ACC112 (cell line): ENCODE measurements around the gene ESRRA.
"Not testable (repeated sequence)": the region's sequence is repeated elsewhere in the genome, so short reads cannot be mapped to it uniquely, and the experiment has no call there.

Experiments used
- H2AFZ ChIP-seq: fragments of 200-600 bp; sonication (generic); one replicate; pipeline ENCODE4 v1.6.0; 2017; ENCODE audit warnings: antibody characterized with exemption, low read length; ENCODE audit not compliant: unreplicated experiment
- H3K27ac ChIP-seq: fragments of 200-600 bp; sonication (generic); 2 replicates; pipeline ENCODE4 v1.5.1; 2014; ENCODE audit warnings: low read depth, mild to moderate bottlenecking, antibody characterized with exemption, low read length, moderate library complexity
- H3K27me3 ChIP-seq: fragments of 200-600 bp; sonication (generic); 2 replicates; pipeline ENCODE4 v1.6.1; 2014; ENCODE audit warnings: mild to moderate bottlenecking, antibody characterized with exemption, low read length, moderate library complexity, mixed read lengths; ENCODE audit not compliant: insufficient read depth
- H3K36me3 ChIP-seq: fragments of 200-600 bp; sonication (generic); 2 replicates; pipeline ENCODE4 v1.6.1; 2016; ENCODE audit warnings: mild to moderate bottlenecking, antibody characterized with exemption, low read length, moderate library complexity, mixed read lengths; ENCODE audit not compliant: insufficient read depth
- H3K4me1 ChIP-seq: fragments of 200-600 bp; sonication (generic); one replicate; pipeline ENCODE4 v1.6.1; 2016; ENCODE audit warnings: low read length, mixed read lengths; ENCODE audit not compliant: insufficient read depth, unreplicated experiment, control insufficient read depth
- H3K4me3 ChIP-seq: fragments of 200-600 bp; sonication (generic); 2 replicates; pipeline ENCODE4 v1.5.1; 2014; ENCODE audit warnings: mild to moderate bottlenecking, low read depth, low read length
- H3K79me2 ChIP-seq: fragments of 200-600 bp; sonication (generic); one replicate; pipeline ENCODE4 v1.6.0; 2016; ENCODE audit warnings: low read length; ENCODE audit not compliant: control insufficient read depth, unreplicated experiment, insufficient read depth

Gene ESRRA

DNA sequence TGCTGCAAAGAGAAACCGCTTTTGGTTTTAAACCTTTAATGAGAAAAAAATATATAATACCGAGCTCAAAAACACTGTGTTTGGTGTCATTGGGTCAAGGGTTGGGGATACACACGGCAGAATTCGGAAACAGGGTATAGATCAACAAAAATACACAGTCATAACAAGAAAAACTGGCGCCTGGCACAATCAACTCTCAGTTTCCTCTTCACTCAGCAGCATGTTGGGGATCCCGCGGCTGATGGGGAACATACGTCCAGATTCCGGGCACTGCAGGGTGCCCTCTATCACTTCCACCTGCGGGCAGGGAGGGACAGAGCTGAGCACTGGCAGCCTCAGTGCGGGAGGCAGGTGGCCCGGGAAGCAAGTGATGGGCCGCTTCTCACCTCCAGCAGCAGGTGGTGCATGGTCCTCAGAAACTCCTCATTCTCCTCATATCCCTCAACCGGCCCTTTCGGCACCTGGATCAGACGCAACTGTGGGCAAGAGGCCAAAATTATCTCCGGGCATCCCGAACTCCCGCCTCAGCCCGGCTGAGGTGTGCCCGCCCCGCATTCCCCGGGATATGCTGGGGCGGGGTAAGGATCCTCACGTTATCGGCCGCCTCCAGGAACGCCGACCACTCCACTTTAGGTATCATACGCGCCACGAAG, 11.5 kb downstream of the ESRRA start:
- peak overlapping the region; percentile 27 for H2AFZ ChIP-seq
- H3K79me2 ChIP-seq, result peaks cover 18% of the 10 kb centered on the region
- no peaks in the 10 kb centered on the region for H3K27me3 ChIP-seq
- no peaks in the 10 kb centered on the region for H3K36me3 ChIP-seq
- peak overlapping the region; percentile 93 for H3K4me3 ChIP-seq
- H3K4me1 ChIP-seq, result peaks cover 15% of the 10 kb centered on the region
- H3K27ac ChIP-seq, result peak overlapping the region; percentile 95

DNA sequence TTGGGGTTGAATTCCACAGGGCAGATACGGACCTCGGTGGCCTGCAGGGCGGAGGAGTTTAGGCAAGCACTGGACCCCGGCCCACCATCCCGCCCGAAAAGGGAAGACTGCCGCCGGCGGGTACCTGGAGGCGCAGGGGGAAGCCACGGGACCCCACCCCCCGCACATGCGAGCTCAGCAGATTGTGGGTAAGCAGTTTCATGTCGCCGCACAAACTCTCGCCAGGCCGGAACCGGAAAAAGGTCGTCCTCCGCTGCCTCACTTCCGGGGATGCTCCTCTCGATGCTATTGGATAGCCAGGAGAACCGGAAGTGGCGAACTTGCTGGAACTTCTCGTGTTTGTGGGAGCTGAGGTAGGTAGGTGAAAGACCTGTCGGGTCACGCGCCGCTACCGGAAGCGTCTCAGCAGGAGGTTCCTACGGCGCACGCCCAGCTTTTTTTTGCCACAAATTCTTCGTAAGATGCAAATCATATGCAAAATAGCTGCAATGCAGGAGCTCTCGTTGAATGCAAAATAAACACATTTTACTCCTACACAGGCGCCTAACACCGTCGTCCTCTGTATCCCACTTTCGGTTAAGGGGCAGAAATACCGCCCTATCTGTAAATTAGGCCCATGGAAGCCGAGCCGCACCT, 12.1 kb downstream of the ESRRA start, which contains the start of gene TRMT112:
Gene TRMT112, minus strand, starts transcription at position 235 of the 636 bp plus-strand sequence. Its CDS starts 33 bp downstream, at position 202.
- Histone ChIP-seq H3K27ac (peak within 1 kb of the TSS; percentile 95), H3K27me3 (no peaks in the 10 kb centered on the region), H2AFZ (peak within 1 kb of the TSS; percentile 87), H3K4me1 (peaks cover 15% of the 10 kb centered on the region), H3K4me3 (peak within 1 kb of the TSS; percentile 93), H3K36me3 (no peaks in the 10 kb centered on the region), H3K79me2 (peaks cover 18% of the 10 kb centered on the region)

GRCh38 chr11:64317961-64318765, 12.8 kb downstream of the ESRRA start, which contains the start of gene PRDX5:
Gene PRDX5 (plus strand): TSS chr11:64318121. CDS start chr11:64318216, 95 bp downstream.
- Histone ChIP-seq H3K4me3 (peak within 1 kb of the TSS; percentile 93), H3K4me1 (peaks cover 15% of the 10 kb centered on the region), H3K27ac (peak within 1 kb of the TSS; percentile 95), H3K79me2 (peaks cover 18% of the 10 kb centered on the region), H2AFZ (peak within 1 kb of the TSS; percentile 87), H3K27me3 (no peaks in the 10 kb centered on the region), H3K36me3 (no peaks in the 10 kb centered on the region)

DNA sequence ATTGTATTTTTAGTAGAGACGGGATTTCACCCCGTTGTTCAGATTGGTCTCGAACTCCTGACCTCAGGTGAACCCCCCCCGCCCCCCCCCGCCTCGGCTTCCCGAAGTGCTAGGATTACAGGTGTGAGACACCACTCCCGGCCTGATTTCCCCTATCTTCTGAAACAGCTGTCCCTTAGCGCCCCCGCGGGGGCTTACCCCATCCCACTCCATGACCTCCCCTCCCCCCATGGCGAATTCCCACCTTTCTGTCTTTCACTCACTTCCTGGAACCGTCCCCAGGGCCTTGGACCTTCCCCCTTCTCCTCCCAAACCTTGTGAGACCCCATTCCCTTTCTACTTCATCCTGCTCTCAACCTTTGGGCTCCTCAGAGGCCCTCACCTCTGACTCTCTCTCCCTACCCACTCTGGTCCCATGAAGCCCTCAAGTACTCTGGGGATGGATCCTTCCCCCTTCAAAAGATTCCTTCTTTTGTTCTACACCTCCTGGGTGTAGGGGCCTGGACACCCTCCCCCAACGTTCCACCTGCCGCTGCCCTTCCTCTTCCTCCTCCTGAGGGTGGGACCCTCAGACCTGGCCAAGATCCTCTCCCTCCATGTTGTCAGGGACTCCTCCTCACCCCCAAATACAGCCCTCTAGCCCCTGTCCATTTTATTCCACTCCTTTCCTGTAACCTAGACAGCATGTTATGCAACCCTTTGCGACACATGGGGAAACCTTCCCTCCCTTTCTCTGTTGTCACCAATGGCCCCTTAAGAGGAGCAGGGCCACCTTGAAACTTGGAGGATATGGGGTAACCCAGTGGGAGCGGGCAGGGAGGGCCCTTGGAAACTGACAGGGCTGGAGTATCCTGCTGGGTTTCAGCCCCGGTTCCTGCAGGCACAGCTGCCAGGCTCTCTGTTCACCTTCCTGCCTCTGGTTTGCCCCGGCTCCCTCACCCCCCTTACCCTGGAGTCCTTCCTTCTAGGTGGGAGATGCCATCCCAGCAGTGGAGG, 13.7 kb downstream of the ESRRA start:
- Histone ChIP-seq H3K27ac (no peak overlapping the region), H3K36me3 (no peaks in the 10 kb centered on the region), H2AFZ (no peak overlapping the region), H3K27me3 (no peaks in the 10 kb centered on the region), H3K79me2 (peaks cover 18% of the 10 kb centered on the region), H3K4me3 (peak overlapping the region; percentile 93), H3K4me1 (peaks cover 11% of the 10 kb centered on the region)

DNA sequence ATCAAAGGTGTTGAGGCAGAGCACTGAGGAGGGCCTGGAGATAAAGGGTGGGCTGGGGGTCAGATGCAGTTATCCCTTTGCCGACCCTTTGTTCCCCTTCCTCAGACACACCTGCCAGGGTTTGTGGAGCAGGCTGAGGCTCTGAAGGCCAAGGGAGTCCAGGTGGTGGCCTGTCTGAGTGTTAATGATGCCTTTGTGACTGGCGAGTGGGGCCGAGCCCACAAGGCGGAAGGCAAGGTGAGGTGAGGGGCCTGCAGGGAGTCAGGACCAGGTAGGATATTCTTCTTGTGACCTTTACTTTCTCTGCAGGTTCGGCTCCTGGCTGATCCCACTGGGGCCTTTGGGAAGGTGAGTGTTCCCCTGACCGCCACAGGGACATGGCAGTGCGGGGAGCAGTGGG, 15.2 kb downstream of the ESRRA start:
- Histone ChIP-seq H2AFZ (no peak overlapping the region), H3K4me3 (no peak overlapping the region), H3K27me3 (no peaks in the 10 kb centered on the region), H3K27ac (no peak overlapping the region), H3K79me2 (peaks cover 18% of the 10 kb centered on the region), H3K36me3 (no peaks in the 10 kb centered on the region), H3K4me1 (peaks cover 11% of the 10 kb centered on the region)

- Histone ChIP-seq H3K79me2 (peaks cover 18% of the 10 kb centered on the region), H3K4me3 (no peak overlapping the region), H2AFZ (no peak overlapping the region), H3K27me3 (no peaks in the 10 kb centered on the region), H3K27ac (no peak overlapping the region), H3K4me1 (peaks cover 11% of the 10 kb centered on the region), H3K36me3 (no peaks in the 10 kb centered on the region)
Measured at GRCh38 chr11:64321026-64321425, 15.7 kb downstream of the ESRRA start.

- H3K27ac ChIP-seq, result no peak overlapping the region
- H3K27me3 ChIP-seq, result no peaks in the 10 kb centered on the region
- no peak overlapping the region for H3K4me3 ChIP-seq
- peaks cover 11% of the 10 kb centered on the region for H3K4me1 ChIP-seq
- H2AFZ ChIP-seq, result no peak overlapping the region
- peaks cover 13% of the 10 kb centered on the region for H3K79me2 ChIP-seq
- H3K36me3 ChIP-seq, result no peaks in the 10 kb centered on the region
Measured at GRCh38 chr11:64321533-64321932, 16.2 kb downstream of the ESRRA start.

DNA sequence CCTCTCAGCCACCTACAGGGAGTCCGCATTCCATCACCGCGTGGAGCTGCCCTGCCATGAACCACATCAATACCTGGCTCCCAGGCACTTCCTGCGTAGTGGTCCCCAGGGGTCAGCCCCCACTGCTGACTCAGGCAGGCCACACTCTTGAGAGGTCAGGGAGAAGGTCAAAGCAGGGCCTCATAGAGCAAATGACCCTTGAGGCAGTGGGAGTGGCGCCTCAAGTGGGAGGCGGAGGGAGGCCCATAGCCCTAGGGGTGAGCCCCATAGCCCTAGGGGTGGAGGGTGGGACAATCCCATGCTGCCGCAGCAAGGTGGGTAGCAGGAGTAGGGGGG, 17.6 kb downstream of the ESRRA start:
- no peak overlapping the region for H3K4me3 ChIP-seq
- H3K79me2 ChIP-seq, result peaks cover 12% of the 10 kb centered on the region
- H2AFZ ChIP-seq, result no peak overlapping the region
- H3K27ac ChIP-seq, result no peak overlapping the region
- H3K36me3 ChIP-seq, result no peaks in the 10 kb centered on the region
- peaks cover 11% of the 10 kb centered on the region for H3K4me1 ChIP-seq
- H3K27me3 ChIP-seq, result no peaks in the 10 kb centered on the region

DNA sequence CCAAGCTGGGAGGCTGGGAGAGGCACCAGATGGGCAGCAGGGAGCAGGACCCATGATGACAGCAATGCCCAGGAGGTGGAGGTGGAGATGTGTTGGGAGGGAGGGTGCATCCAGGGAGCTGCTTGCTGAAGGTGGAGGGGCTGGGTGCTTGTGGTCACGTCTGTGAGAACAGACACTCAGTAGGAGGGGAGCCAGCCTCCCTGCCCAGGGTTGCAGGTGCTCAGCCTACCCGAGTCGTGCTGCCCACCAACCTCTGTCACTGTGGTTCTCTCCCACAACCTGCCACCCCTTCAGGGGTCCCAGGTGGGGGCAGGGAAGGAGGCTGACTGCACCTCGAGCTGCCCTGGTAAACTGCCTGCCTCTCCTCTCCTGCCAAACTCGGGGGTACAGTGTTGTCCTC, 18.0 kb downstream of the ESRRA start:
- no peak overlapping the region for H2AFZ ChIP-seq
- no peaks in the 10 kb centered on the region for H3K36me3 ChIP-seq
- H3K4me1 ChIP-seq, result peaks cover 11% of the 10 kb centered on the region
- no peak overlapping the region for H3K27ac ChIP-seq
- peaks cover 12% of the 10 kb centered on the region for H3K79me2 ChIP-seq
- no peaks in the 10 kb centered on the region for H3K27me3 ChIP-seq
- no peak overlapping the region for H3K4me3 ChIP-seq

- H3K27me3 ChIP-seq, H3K27ac ChIP-seq, H3K4me3 ChIP-seq, H2AFZ ChIP-seq, H3K4me1 ChIP-seq, H3K36me3 ChIP-seq, H3K79me2 ChIP-seq: not testable (repeated sequence)
Measured at GRCh38 chr11:64323984-64324383, 18.7 kb downstream of the ESRRA start.
